K562 (cell line): ENCODE data around the gene YBEY. TPM values are rescaled to one million over a fixed set of nuclear protein-coding genes. Genes with fewer than 3 reads are reported as not detected.

Experiments
- CCAR2 ChIP-seq: fragments of 200-400 bp; formaldehyde crosslinking; IDR thresholded peaks from 2 replicates; pipeline ENCODE4 v1.6.1; 2017; ENCODE audit warnings: mild to moderate bottlenecking, low read depth, low read length
- FOSL1 ChIP-seq: fragments of 200-800 bp; sonication (Bioruptor generic); conservative IDR thresholded peaks from 2 replicates; pipeline ENCODE4 v1.6.1; 2016; ENCODE audit warnings: missing genetic modification characterization, missing compliant biosample characterization
- GABPB2 ChIP-seq: fragments of 250-450 bp; sonication (Bioruptor Pico); conservative IDR thresholded peaks from 2 replicates; pipeline ENCODE4 v1.5.1; 2021; ENCODE audit warnings: mild to moderate bottlenecking
- HMG20A ChIP-seq: fragments of 450-650 bp; formaldehyde crosslinking; conservative IDR thresholded peaks from 2 replicates; pipeline ENCODE4 v1.4.0; 2020; ENCODE audit warnings: mild to moderate bottlenecking, mixed read lengths
- MTA1 ChIP-seq: fragments of 450-650 bp; IDR thresholded peaks from 2 replicates; pipeline ENCODE4 v1.6.1; 2017; ENCODE audit warnings: borderline replicate concordance
- NR2F6 ChIP-seq: fragments of 450-650 bp; formaldehyde crosslinking; IDR thresholded peaks from 2 replicates; pipeline ENCODE4 v1.4.0; 2020; ENCODE audit warnings: mild to moderate bottlenecking
- NRF1 ChIP-seq, 2 experiments: fragments of 450-650 bp; IDR thresholded peaks in 1 of 2; conservative IDR thresholded peaks in 1 of 2; 2 replicates each; pipeline ENCODE4 v1.6.1; 2014; ENCODE audit warnings: mild to moderate bottlenecking in 2 of 2
- PHTF2 ChIP-seq: fragments of 250-450 bp; sonication (Bioruptor Pico); IDR thresholded peaks from 2 replicates; pipeline ENCODE4 v1.5.0; 2021; ENCODE audit warnings: mild to moderate bottlenecking
- POLR2AphosphoS2 ChIP-seq: IDR thresholded peaks from 2 replicates; pipeline ENCODE4 v1.6.1; 2012; ENCODE audit warnings: low read length, improper control_type of control experiment
- PREB ChIP-seq: sonication (generic); formaldehyde crosslinking; IDR thresholded peaks from 2 replicates; pipeline ENCODE4 v1.8.1; 2023; ENCODE audit warnings: mild to moderate bottlenecking, missing genetic modification reagents
- RREB1 ChIP-seq: fragments of 250-450 bp; sonication (Bioruptor Pico); IDR thresholded peaks from 2 replicates; pipeline ENCODE4 v1.4.0; 2020
- SMC3 ChIP-seq: conservative IDR thresholded peaks from 2 replicates; pipeline ENCODE4 v1.6.1; 2011; ENCODE audit warnings: low read depth, low read length, improper control_type of control experiment; ENCODE audit not compliant: insufficient read depth
- TCF3 ChIP-seq: sonication (generic); formaldehyde crosslinking; IDR thresholded peaks from 2 replicates; pipeline ENCODE4 v1.4.0; 2020; ENCODE audit warnings: mild to moderate bottlenecking, missing genetic modification reagents
- ZC3H11A ChIP-seq: IDR thresholded peaks from 2 replicates; pipeline ENCODE4 v1.6.1; 2012; ENCODE audit warnings: low read depth, low read length, improper control_type of control experiment
- ZNF174 ChIP-seq: fragments of 250-450 bp; sonication (Bioruptor Pico); IDR thresholded peaks from 2 replicates; pipeline ENCODE4 v1.4.0; 2020; ENCODE audit warnings: mild to moderate bottlenecking
- ZNF354B ChIP-seq: fragments of 250-450 bp; sonication (Bioruptor Pico); IDR thresholded peaks from 2 replicates; pipeline ENCODE4 v1.4.0; 2020
- ZNF551 ChIP-seq: fragments of 250-450 bp; sonication (Bioruptor Pico); IDR thresholded peaks from 2 replicates; pipeline ENCODE4 v1.5.0; 2021; ENCODE audit warnings: mild to moderate bottlenecking, moderate library complexity
- ZNF589 ChIP-seq: fragments of 200-800 bp; sonication (Bioruptor generic); IDR thresholded peaks from 2 replicates; pipeline ENCODE4 v1.6.1; 2016; ENCODE audit warnings: low read depth, missing genetic modification characterization, missing compliant biosample characterization
- ZNF696 ChIP-seq: fragments of 250-450 bp; sonication (Bioruptor Pico); conservative IDR thresholded peaks from 2 replicates; pipeline ENCODE4 v1.4.0; 2020; ENCODE audit warnings: mild to moderate bottlenecking, moderate library complexity
- polyA plus RNA-seq, 8 experiments: library from polyadenylated mRNA; depleted of rRNA in 4 of 8; stranded (reverse) in 5 of 8; unstranded in 3 of 8; fragments of >200 nt; fragmentation: Nextera tagmentation in 2 of 8; fragmentation: Illumina TruSeq in 1 of 8; extraction: Ambion mirVana in 2 of 8; extraction: Trizol in 1 of 8; gene quantifications; 2 replicates each; pipeline versions ENCODE4 v1.2.1 to v1.2.3, GENCODE V29; 2011 to 2014; ENCODE audit warnings: inconsistent platforms in 1 of 8, missing spikeins in 1 of 8
- total RNA-seq, 7 experiments: library from RNA; depleted of rRNA in 6 of 7; stranded (reverse); fragments of >200 nt in 6 of 7; fragmentation: Illumina TruSeq in 2 of 7; extraction: Trizol in 2 of 7; gene quantifications; 2 replicates each; pipeline versions ENCODE4 v1.2.1 to v1.2.3, GENCODE V29; 2011 to 2021; ENCODE audit warnings: low replicate concordance in 1 of 7

YBEY gene
- total and polyA plus RNA-seq, 9 of the 15 experiments (the other 6 are each of a cell fraction or from before 2014, with no cell fraction given): 6.4 to 28.0 (median 12.4) TPM

GRCh38 chr21:46285761-46286647 is at the start of gene YBEY (continued):
- no peak for TF ChIP-seq NR2F6
- no peak for TF ChIP-seq PHTF2 (CRISPR knock-in tag)
- no peak for TF ChIP-seq ZNF696
- TF ChIP-seq RREB1: no peak
- TF ChIP-seq ZC3H11A: peak; percentile 52; the same call in 1 of the 2 replicates
- no peak for TF ChIP-seq FOSL1
- no peak for TF ChIP-seq ZNF174 (CRISPR knock-in tag)
- TF ChIP-seq CCAR2: no peak
- no peak for TF ChIP-seq GABPB2 (CRISPR knock-in tag)
- TF ChIP-seq HMG20A (CRISPR knock-in tag): no peak
- peak; percentile 9; the same call in 1 of the 2 replicates for TF ChIP-seq SMC3
- peak; percentile 67 to 73 for TF ChIP-seq NRF1 (conservative IDR thresholded peaks at IDR 0.05 in 1 of 2, IDR thresholded peaks at IDR 0.05 in 1 of 2)
- no peak for TF ChIP-seq ZNF589
- TF ChIP-seq ZNF551 (CRISPR knock-in tag): no peak
- TF ChIP-seq PREB (CRISPR knock-in tag): no peak; the same call in 1 of the 2 replicates
- no peak for TF ChIP-seq MTA1
- no peak for TF ChIP-seq ZNF354B
- TF ChIP-seq POLR2AphosphoS2: peak; percentile 76; the same call in 1 of the 2 replicates
- TF ChIP-seq TCF3: no peak
